H1 (cell line): ENCODE measurements around the gene HMSD. TPM values are rescaled to one million over a fixed set of nuclear protein-coding genes. Genes with fewer than 3 reads are reported as not detected.

Experiments used
- SAP30 ChIP-seq: fragments of 300-600 bp; sonication (generic); IDR thresholded peaks from 2 replicates; pipeline ENCODE4 v1.7.1; 2012; ENCODE audit warnings: low read length, moderate library complexity, mild to moderate bottlenecking, inconsistent platforms; ENCODE audit not compliant: insufficient read depth, insufficient replicate concordance
- SIN3A ChIP-seq, 2 experiments: IDR thresholded peaks in 1 of 2; conservative IDR thresholded peaks in 1 of 2; 2 replicates each; pipeline ENCODE4 v1.6.1; 2011 to 2012; ENCODE audit warnings: low read length in 2 of 2, improper control_type of control experiment in 1 of 2, low read depth in 1 of 2, mild to moderate bottlenecking in 1 of 2
- TBP ChIP-seq: IDR thresholded peaks from 2 replicates; pipeline ENCODE4 v1.6.1; 2011; ENCODE audit warnings: low read depth, low read length, improper control_type of control experiment
- polyA plus RNA-seq, 7 experiments: library from polyadenylated mRNA; depleted of rRNA in 3 of 7; stranded (reverse) in 5 of 7; unstranded in 2 of 7; fragments of >200 nt in 5 of 7; fragments of 200-250 nt in 2 of 7; gene quantifications; 1 replicate in 5 of 7; 2 replicates in 1 of 7; 4 replicates in 1 of 7; pipeline versions ENCODE4 v1.2.1 to v1.2.3, GENCODE V29; 2011 to 2013; ENCODE audit warnings: missing spikeins in 2 of 7, mixed read lengths in 2 of 7
- total RNA-seq: library from RNA; stranded (reverse); fragmentation: NEBNext Ultra II Directional; extraction: Animal tissue kit (Norgen Biotek cat#: 25700); gene quantifications from 2 replicates; pipeline ENCODE4 v1.2.1, GENCODE V29; 2021
- TF ChIP-seq, protein P1 (sequence below): fragments of 300-600 bp; sonication (generic); IDR thresholded peaks from 2 replicates; pipeline ENCODE4 v1.7.1; 2012; ENCODE audit warnings: low read length, moderate library complexity, mild to moderate bottlenecking, inconsistent platforms; ENCODE audit not compliant: insufficient replicate concordance

The HMSD gene
- total and polyA plus RNA-seq, 2 of the 8 experiments (the other 6 are each of a cell fraction or from before 2014, with no cell fraction given): 1.3 to 3.0 TPM

GRCh38 chr18:63917817-63918216 is 31.3 kb upstream of the HMSD start (continued):
- TF ChIP-seq, protein P1, sequence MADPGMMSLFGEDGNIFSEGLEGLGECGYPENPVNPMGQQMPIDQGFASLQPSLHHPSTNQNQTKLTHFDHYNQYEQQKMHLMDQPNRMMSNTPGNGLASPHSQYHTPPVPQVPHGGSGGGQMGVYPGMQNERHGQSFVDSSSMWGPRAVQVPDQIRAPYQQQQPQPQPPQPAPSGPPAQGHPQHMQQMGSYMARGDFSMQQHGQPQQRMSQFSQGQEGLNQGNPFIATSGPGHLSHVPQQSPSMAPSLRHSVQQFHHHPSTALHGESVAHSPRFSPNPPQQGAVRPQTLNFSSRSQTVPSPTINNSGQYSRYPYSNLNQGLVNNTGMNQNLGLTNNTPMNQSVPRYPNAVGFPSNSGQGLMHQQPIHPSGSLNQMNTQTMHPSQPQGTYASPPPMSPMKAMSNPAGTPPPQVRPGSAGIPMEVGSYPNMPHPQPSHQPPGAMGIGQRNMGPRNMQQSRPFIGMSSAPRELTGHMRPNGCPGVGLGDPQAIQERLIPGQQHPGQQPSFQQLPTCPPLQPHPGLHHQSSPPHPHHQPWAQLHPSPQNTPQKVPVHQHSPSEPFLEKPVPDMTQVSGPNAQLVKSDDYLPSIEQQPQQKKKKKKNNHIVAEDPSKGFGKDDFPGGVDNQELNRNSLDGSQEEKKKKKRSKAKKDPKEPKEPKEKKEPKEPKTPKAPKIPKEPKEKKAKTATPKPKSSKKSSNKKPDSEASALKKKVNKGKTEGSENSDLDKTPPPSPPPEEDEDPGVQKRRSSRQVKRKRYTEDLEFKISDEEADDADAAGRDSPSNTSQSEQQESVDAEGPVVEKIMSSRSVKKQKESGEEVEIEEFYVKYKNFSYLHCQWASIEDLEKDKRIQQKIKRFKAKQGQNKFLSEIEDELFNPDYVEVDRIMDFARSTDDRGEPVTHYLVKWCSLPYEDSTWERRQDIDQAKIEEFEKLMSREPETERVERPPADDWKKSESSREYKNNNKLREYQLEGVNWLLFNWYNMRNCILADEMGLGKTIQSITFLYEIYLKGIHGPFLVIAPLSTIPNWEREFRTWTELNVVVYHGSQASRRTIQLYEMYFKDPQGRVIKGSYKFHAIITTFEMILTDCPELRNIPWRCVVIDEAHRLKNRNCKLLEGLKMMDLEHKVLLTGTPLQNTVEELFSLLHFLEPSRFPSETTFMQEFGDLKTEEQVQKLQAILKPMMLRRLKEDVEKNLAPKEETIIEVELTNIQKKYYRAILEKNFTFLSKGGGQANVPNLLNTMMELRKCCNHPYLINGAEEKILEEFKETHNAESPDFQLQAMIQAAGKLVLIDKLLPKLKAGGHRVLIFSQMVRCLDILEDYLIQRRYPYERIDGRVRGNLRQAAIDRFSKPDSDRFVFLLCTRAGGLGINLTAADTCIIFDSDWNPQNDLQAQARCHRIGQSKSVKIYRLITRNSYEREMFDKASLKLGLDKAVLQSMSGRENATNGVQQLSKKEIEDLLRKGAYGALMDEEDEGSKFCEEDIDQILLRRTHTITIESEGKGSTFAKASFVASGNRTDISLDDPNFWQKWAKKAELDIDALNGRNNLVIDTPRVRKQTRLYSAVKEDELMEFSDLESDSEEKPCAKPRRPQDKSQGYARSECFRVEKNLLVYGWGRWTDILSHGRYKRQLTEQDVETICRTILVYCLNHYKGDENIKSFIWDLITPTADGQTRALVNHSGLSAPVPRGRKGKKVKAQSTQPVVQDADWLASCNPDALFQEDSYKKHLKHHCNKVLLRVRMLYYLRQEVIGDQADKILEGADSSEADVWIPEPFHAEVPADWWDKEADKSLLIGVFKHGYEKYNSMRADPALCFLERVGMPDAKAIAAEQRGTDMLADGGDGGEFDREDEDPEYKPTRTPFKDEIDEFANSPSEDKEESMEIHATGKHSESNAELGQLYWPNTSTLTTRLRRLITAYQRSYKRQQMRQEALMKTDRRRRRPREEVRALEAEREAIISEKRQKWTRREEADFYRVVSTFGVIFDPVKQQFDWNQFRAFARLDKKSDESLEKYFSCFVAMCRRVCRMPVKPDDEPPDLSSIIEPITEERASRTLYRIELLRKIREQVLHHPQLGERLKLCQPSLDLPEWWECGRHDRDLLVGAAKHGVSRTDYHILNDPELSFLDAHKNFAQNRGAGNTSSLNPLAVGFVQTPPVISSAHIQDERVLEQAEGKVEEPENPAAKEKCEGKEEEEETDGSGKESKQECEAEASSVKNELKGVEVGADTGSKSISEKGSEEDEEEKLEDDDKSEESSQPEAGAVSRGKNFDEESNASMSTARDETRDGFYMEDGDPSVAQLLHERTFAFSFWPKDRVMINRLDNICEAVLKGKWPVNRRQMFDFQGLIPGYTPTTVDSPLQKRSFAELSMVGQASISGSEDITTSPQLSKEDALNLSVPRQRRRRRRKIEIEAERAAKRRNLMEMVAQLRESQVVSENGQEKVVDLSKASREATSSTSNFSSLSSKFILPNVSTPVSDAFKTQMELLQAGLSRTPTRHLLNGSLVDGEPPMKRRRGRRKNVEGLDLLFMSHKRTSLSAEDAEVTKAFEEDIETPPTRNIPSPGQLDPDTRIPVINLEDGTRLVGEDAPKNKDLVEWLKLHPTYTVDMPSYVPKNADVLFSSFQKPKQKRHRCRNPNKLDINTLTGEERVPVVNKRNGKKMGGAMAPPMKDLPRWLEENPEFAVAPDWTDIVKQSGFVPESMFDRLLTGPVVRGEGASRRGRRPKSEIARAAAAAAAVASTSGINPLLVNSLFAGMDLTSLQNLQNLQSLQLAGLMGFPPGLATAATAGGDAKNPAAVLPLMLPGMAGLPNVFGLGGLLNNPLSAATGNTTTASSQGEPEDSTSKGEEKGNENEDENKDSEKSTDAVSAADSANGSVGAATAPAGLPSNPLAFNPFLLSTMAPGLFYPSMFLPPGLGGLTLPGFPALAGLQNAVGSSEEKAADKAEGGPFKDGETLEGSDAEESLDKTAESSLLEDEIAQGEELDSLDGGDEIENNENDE: no peak
- TF ChIP-seq TBP: no peak
- no peak for TF ChIP-seq SIN3A (conservative IDR thresholded peaks at IDR 0.05 in 1 of 2, IDR thresholded peaks at IDR 0.05 in 1 of 2; ENCODE audit: low read depth in 1 of 2, low read length in 2 of 2)
- no peak for TF ChIP-seq SAP30
- TF ChIP-seq, all 59 proteins: peak for 0
